PC-3 (cell line): ENCODE results near the gene IST1.

Source experiments
- EZH2 ChIP-seq: fragments of 300-600 bp; sonication (generic); IDR thresholded peaks from one replicate; pipeline ENCODE4 v1.6.1; 2017; ENCODE audit warnings: antibody characterized with exemption, mild to moderate bottlenecking, low read length; ENCODE audit not compliant: unreplicated experiment
- EZH2phosphoT487 ChIP-seq: fragments of 300-600 bp; sonication (generic); IDR thresholded peaks from 2 replicates; pipeline ENCODE4 v1.6.1; 2018; ENCODE audit warnings: mild to moderate bottlenecking, antibody characterized with exemption, low read length, borderline replicate concordance
- TF ChIP-seq, protein P1 (sequence below): fragments of 300-600 bp; sonication (generic); conservative IDR thresholded peaks from 2 replicates; pipeline ENCODE4 v1.5.1; 2017; ENCODE audit warnings: antibody characterized with exemption, low read depth, mild to moderate bottlenecking, low read length

DNA sequence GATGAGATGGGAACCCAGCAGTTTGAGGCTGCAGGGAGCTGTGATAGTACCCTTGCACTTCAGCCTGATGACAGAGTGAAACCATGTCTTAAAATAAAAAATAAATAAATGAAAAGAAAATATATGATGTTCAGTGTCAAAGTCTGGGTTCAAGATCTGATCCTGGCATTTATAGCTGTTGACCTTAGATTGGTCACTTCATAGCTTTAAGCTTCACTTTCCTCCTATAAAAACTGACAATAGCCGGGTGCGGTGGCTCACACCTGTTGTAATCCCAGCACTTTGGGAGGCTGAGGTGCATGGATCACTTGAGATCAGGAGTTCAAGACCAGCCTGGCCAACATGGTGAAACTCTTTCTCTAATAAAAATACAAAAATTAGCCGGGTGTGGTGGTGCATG, 6.2 kb upstream of the IST1 start:
- TF ChIP-seq EZH2phosphoT487 (no peak), EZH2 (no peak)
- TF ChIP-seq, protein P1, sequence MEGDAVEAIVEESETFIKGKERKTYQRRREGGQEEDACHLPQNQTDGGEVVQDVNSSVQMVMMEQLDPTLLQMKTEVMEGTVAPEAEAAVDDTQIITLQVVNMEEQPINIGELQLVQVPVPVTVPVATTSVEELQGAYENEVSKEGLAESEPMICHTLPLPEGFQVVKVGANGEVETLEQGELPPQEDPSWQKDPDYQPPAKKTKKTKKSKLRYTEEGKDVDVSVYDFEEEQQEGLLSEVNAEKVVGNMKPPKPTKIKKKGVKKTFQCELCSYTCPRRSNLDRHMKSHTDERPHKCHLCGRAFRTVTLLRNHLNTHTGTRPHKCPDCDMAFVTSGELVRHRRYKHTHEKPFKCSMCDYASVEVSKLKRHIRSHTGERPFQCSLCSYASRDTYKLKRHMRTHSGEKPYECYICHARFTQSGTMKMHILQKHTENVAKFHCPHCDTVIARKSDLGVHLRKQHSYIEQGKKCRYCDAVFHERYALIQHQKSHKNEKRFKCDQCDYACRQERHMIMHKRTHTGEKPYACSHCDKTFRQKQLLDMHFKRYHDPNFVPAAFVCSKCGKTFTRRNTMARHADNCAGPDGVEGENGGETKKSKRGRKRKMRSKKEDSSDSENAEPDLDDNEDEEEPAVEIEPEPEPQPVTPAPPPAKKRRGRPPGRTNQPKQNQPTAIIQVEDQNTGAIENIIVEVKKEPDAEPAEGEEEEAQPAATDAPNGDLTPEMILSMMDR, result no peak
